NCI-H2196 treated with DMSO at 0.1 percent for 48 hours (cell line): ENCODE measurements around the gene CLEC19A.

Experiments used
- DNase-seq: peaks from one replicate; lab custom pipeline; 2025; ENCODE audit not compliant: unreplicated experiment; lab: John Stamatoyannopoulos, UW

Gene CLEC19A

DNA sequence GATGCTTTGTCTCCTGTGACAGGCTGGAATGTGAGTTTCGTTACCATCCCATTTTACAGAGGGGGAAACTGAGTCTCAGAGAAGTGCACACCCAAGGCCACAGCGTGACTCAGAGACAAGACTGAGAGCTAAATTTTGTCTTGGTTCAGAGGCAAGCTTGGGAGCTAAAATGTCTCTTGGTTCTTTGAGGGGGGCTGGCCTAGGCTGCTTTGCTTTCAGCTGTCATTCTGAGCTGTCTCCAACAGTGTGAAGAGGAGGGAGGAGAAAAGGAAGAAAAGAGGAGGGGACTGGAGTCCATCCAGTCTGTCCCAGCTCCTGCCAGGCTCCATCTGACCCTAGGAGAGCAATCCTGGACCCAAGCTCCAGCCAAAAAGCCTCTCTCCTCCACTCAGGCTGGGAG is at the start of gene CLEC19A:
Gene CLEC19A (plus strand): TSS at position 301 of the 400 bp plus-strand sequence. CDS start 121 bp downstream, outside the sequence.
- no peak for DNase-seq

DNA sequence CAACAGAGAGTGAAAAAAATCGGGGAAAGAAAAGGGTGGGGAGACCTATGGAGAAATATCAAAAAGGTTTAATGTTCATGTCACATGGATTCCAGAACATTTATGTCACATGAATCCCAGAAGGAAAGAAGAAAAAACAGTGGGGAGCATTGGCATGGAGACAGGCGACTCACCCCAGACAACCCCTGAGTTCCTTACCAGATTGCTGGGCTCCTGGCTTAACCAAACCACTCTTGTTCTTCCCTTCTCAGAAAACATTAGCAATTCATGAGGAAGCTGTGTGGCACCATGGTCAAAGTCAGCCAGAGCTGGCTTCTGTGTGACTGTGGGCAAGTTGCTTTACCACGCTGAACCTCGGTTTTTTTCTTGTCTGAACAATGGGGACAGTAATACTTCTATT is 49.6 kb upstream of the CLEC19A start:
- DNase-seq, result no peak

GRCh38 chr16:19236561-19237209 is 48.8 kb upstream of the CLEC19A start:
- no peak for DNase-seq

DNA sequence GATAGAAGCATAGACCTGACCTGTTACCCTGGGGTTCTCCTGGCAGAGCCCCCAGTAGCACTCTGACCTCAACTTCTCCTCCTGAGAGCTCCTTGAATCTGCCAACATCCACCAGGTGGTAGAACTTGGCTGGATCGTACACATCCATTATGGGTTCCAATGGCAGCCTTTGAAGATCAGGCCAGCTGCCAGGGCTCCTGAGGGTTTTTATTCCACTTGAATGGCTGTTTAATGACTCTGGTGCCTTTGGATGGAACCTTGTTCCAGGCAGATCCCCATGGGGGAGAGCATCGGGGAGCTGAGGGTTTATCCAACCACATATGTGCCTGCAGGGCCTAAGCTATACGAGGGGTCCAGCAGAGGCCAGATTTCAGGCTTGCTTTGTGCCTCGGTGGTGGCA is 47.1 kb upstream of the CLEC19A start:
- DNase-seq, result no peak

DNA sequence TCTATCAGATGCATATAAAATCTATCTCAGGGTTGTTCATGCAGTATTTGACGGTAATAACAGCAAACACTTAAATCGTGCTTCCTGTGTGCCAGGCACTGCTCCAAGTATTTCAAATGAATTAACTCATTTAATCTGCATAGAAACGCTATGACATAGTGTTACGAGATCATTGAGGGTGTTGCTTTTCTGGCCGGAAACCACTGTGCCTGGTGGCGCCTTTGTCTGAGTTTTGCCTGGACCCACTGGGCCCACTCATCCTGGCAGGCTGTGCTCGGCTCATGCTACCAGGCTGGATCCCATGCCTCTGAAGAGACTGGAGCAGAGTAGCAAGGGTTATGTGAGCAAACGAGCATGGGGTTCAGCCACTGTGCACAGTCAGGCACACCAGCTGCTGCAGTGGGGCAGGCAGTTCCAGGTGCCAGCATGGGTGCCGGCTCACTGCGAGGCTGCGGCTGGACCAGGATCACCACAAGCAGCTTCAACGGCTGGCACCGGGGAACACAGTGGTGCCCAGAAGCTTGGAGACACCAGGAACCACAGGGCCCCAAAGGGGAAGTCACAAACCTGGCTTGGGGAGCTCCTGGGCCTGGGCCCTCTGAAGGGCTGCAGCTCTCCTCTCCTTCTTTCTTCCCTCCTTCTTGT is 45.9 kb upstream of the CLEC19A start:
- DNase-seq, result no peak

GRCh38 chr16:19240494-19240893 is 45.0 kb upstream of the CLEC19A start:
- no peak for DNase-seq

DNA sequence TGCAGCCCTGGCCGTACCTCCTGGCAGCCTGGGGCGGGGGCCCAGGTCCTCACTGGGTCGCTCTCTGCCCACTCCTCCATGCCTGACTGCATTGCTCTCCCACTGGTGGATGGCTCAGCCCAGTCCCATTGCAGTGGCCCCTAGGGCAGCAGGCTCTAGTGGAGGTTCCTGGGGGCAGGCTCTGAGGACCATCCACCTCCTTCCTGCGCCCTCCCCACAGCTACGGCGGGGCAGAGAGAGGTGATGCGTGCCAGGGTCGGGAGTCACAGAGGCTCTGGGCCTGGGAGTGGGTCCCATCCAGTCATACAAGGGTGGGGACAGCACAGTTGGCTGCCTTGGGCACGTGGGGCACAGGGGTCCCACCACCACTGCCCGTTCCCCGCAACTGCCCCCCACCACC is 44.0 kb upstream of the CLEC19A start:
- DNase-seq, result no peak

DNA sequence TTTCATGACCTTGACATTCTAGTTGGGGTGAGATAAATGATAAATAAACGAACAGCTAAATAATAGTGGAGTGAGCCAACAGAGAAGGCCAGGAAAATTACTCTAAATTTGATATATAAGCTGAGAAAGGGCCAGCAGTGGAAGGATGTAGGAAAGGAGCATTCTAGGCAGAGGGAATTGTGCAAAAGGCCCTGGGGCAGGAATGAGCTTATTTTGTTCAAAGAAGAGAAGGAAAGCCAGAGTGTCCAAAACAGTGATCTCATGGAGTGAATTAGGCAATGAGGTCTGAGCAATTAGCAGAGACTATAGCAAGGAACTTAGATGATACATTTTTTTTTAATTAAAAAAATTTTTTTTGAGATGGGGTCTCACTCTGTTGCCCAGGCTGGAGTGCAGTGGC is 43.3 kb upstream of the CLEC19A start:
- no peak for DNase-seq

DNA sequence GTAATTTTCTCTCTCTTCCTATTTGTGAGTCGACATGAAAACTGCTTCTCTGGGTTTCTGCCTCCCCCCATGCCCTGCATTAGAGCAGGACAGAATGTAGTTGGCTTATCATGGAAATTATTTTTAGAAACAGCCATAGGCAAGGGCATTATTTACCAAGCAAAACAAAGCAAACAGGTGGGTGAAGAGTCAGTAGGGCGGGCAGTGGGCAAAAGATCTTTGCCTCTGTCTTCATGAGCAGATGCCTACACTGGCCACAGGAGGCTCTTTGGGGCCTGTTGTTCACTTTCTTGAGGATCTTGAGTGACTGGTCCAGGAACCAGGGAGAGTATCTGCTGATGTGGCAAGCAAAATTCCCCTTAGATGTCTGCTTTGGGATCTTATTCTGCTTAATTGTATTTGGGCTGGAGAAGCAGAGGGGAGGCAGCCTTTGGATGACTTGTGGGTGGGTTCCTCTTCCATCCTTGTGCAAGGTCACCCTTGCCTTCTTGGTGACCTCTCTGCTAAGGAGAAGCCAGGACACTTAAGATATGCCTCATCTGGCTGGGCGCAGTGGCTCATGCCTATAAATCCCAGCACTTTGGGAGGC is 42.5 kb upstream of the CLEC19A start:
- DNase-seq, result no peak

DNA sequence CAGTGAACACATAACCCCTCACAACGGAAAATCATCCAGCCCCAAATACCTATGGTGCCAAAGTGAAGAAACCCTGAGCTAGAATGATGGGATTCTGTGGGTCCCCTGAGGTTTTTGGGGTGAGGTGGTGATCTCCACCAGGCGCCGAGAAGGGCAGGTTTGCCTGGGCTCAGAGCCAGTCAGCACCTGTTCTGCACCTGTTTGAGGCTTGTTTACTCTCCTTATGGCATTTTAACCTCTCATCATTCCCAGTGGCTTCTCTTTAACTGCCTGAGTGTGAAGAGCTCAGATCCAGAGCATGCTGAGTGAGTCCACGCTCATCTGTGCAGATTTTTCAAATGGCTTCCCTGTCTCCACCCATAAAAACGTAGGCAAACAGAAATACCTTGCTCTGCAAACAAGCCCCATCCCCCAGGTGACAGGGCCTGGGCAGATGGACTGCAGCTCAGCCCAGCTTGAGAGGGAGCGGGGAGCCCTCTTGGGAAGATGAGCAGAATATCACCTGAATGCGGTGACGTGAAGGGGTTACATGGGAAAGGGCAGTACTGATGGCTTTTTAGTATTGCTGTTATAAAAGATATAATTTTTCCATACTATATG is 40.1 kb upstream of the CLEC19A start:
- DNase-seq, result peak; percentile 86

GRCh38 chr16:19252904-19253303 is 32.6 kb upstream of the CLEC19A start:
- DNase-seq, result no peak

- DNase-seq, result no peak
These were observed 30.9 kb upstream of the CLEC19A start for GRCh38 chr16:19254611-19255010.

DNA sequence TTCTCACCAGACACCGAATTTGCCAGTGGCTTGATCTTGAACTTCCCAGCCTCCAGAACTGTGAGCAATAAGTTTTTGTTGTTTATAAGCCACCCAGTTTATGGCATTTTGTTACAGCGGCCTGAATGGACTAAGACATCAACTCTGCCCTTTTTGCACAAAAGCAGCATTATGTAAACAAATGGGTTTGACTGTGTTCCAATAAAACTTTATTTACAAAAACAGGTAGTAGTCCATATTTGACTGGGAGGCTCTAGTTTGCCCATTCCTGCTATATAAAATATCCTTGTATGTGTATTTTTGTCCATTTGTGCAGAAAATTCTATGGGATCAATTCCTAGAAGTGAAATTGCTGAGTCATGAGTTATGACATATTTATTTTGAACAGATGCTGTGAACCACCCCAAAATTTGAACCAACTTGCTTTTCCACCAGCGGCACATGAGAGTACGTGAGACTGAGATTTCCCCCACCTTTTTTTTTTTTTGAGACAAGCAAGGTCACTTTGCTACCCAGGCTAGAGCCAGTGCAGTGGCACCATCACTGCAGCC is 21.3 kb upstream of the CLEC19A start:
- DNase-seq, result no peak

DNA sequence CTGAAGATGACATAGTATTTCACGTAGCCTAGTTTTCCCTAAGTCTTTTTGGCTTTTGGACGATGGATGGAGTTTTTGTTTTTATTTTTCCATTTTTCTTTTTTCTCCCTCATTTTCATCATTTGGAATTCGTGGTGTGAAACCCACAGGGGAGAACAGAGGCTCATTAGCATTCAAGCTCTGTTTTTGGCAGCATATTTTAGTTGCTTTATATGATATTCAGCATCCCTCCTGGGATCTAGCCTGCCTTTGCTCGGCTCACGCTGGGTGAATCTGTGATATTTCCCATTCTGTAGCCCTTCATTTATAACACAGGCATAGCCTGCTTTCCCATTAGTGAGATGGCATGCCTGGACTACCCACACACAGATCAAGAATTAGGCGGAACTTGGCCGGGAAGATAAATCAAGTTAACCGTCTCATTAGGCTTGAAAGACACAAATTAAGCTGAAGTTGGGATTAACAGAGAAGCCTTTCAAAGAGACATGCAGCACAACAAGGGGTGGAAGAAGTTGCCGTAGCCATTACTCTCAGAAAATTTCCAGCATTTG is 20.1 kb upstream of the CLEC19A start:
- no peak for DNase-seq

DNA sequence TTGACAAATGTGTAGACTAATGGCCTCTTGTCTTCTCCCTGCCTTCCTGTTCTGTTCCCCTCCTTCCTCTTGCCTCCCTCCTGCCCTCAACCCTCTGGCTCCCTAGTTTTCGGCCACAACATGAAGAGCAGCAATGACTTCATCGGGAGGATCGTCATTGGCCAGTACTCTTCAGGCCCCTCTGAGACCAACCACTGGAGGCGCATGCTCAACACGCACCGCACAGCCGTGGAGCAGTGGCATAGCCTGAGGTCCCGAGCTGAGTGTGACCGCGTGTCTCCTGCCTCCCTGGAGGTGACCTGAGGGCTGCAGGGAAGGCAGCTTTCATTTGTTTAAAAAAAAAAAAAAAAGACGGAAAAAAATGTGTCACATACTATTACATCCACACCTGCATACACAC is 18.8 kb upstream of the CLEC19A start:
- DNase-seq, result no peak

DNA sequence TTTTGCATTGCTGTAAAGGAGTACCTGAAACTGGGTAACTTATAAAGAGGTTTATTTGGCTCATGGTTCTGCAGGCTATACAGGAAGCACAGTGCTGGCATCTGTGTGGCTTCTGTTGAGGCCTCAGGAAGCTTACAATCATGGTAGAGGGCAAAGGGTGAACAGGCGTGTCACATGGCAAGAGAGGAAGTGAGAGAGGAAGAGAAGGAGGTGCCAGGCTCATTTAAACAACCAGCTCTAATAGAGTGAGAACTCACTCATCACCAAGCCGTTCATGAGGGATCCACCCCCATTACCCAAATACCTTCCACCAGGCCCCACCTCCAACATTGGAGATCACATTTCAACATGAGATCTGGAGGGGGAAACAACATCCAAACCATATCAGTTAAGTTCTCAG is 16.4 kb upstream of the CLEC19A start:
- no peak for DNase-seq

GRCh38 chr16:19274165-19274797 is 11.2 kb upstream of the CLEC19A start:
- DNase-seq, result no peak

GRCh38 chr16:19278403-19278802 is 7.1 kb upstream of the CLEC19A start:
- no peak for DNase-seq

- DNase-seq, result no peak
These were observed 4.3 kb upstream of the CLEC19A start for GRCh38 chr16:19281246-19281645.

GRCh38 chr16:19282101-19282500 is 3.4 kb upstream of the CLEC19A start:
- no peak for DNase-seq

GRCh38 chr16:19283637-19284036 is 1.9 kb upstream of the CLEC19A start:
- DNase-seq, result no peak
